ENCODE results near the gene GRIN2C. TPM values are rescaled to one million over a fixed set of nuclear protein-coding genes. Genes with fewer than 3 reads are reported as not detected.

The GRIN2C gene
- total RNA-seq, 4 donors from 2014 or later = 0.13 TPM; not detected in 3

DNA sequence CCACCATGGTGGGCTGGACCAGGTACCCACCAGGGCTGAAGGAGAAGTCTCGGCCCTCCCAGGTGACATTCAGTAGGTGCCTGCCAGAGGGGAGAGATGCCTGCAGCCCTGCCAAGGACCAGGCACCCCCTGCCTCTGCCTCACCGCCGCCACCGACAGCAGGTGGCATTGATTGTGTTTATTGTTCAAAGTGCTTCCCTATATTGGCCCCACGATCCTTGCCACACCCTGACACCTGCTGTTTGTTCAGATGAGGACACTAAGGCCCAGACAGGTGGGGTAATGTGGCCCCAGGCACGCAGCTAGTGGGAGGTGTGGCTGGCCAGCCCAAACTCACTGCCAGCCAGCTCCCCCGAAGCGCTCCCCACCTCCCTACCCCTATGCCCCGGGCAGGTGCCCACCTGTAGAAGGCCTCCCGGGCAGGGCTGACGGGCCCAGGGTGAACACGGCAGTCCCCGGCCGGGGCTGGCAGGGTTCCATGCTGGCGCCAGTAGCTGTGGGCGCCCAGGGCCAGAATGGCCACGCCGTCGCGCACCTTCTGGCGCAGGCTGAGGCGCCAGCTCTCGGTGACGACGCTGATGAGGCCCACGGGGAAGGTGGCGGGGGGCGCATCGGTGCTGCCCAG, 8.0 kb downstream of the GRIN2C start:
- Histone ChIP-seq H3K9me3 (no peaks in the 10 kb centered on the region), H3K4me3 (no peak overlapping the region), H3K27ac (no peak overlapping the region), H3K27me3 (peaks cover 74% of the 10 kb centered on the region), H3K36me3 (no peaks in the 10 kb centered on the region), H3K4me1 (peaks cover 12% of the 10 kb centered on the region)
- 70% methylated on average over 9 of the region's 29 CpGs for WGBS
- TF ChIP-seq POLR2AphosphoS5 (IDR thresholded peaks at IDR 0.05) (no peak), POLR2A (IDR thresholded peaks at IDR 0.05) (no peak), EP300 (IDR thresholded peaks at IDR 0.05) (no peak), CTCF (IDR thresholded peaks at IDR 0.05) (no peak)
- no peak for DNase-seq (ENCODE audit: low spot score in 2 of 2)

DNA sequence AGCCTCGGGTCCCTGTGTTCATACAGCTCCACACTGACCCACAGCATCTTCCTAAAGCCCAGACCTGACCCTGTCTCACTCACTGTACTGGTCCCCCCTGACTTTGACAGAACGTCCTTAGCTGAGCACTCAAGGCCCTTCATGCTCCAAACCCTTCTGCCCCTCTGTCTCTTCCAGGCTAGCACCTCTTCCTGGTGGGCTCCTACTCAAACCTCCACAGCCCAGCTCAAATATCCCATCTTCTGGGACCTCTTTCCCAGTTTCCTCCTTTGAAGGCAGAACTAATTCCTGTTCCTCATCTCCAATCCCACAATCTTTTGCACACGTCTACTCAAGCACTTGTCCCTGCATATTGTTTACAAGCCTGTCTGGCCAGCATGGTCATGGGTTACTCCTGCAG, 8.8 kb downstream of the GRIN2C start:
- no peak for DNase-seq (ENCODE audit: low spot score in 2 of 2)
- peaks cover 66% of the 10 kb centered on the region for H3K27me3 ChIP-seq
- TF ChIP-seq EP300 (IDR thresholded peaks at IDR 0.05) (no peak), CTCF (IDR thresholded peaks at IDR 0.05) (no peak), POLR2AphosphoS5 (IDR thresholded peaks at IDR 0.05) (no peak), POLR2A (IDR thresholded peaks at IDR 0.05) (no peak)
- no peak overlapping the region for H3K4me3 ChIP-seq
- peaks cover 12% of the 10 kb centered on the region for H3K4me1 ChIP-seq
- no peak overlapping the region for H3K27ac ChIP-seq
- WGBS = 77% methylated on average over 3 of the region's 3 CpGs
- H3K9me3 ChIP-seq = no peaks in the 10 kb centered on the region
- no peaks in the 10 kb centered on the region for H3K36me3 ChIP-seq

- no CpG with 5 or more reads among the region's 17 CpGs for WGBS
- Histone ChIP-seq H3K27me3 (peaks cover 60% of the 10 kb centered on the region), H3K4me1 (peaks cover 12% of the 10 kb centered on the region), H3K36me3 (no peaks in the 10 kb centered on the region), H3K27ac (no peak overlapping the region), H3K9me3 (no peaks in the 10 kb centered on the region), H3K4me3 (no peak overlapping the region)
- no peak for TF ChIP-seq POLR2A (IDR thresholded peaks at IDR 0.05)
- no peak for TF ChIP-seq CTCF (IDR thresholded peaks at IDR 0.05)
- TF ChIP-seq POLR2AphosphoS5 (IDR thresholded peaks at IDR 0.05) = no peak
- TF ChIP-seq EP300 (IDR thresholded peaks at IDR 0.05) = no peak
- DNase-seq (ENCODE audit: low spot score in 2 of 2) = no peak
These were observed 9.4 kb downstream of the GRIN2C start for GRCh38 chr17:74850310-74850709.

GRCh38 chr17:74848656-74849399, 10.9 kb downstream of the GRIN2C start:
- WGBS = 70% methylated on average over 9 of the region's 9 CpGs
- H3K27me3 ChIP-seq = peaks cover 45% of the 10 kb centered on the region

More at GRCh38 chr17:74848656-74849399, 10.9 kb downstream of the GRIN2C start:
- no peak for DNase-seq (ENCODE audit: low spot score in 2 of 2)
- TF ChIP-seq POLR2A (IDR thresholded peaks at IDR 0.05) (no peak), POLR2AphosphoS5 (IDR thresholded peaks at IDR 0.05) (no peak), EP300 (IDR thresholded peaks at IDR 0.05) (no peak), CTCF (IDR thresholded peaks at IDR 0.05) (no peak)
- no peak overlapping the region for H3K4me3 ChIP-seq
- H3K36me3 ChIP-seq = no peaks in the 10 kb centered on the region
- no peak overlapping the region for H3K27ac ChIP-seq
- H3K9me3 ChIP-seq = no peaks in the 10 kb centered on the region
- H3K4me1 ChIP-seq = peaks cover 12% of the 10 kb centered on the region
